ENCODE measurements around the gene ARL9. TPM values are rescaled to one million over a fixed set of nuclear protein-coding genes. Genes with fewer than 3 reads are reported as not detected.
A peak's percentile ranks its signal among the peaks of the same experiment; 100 is the strongest.

ARL9 gene
- total RNA-seq, 2 experiments from 2014 or later, result 0.55 TPM; not detected in 1

DNA sequence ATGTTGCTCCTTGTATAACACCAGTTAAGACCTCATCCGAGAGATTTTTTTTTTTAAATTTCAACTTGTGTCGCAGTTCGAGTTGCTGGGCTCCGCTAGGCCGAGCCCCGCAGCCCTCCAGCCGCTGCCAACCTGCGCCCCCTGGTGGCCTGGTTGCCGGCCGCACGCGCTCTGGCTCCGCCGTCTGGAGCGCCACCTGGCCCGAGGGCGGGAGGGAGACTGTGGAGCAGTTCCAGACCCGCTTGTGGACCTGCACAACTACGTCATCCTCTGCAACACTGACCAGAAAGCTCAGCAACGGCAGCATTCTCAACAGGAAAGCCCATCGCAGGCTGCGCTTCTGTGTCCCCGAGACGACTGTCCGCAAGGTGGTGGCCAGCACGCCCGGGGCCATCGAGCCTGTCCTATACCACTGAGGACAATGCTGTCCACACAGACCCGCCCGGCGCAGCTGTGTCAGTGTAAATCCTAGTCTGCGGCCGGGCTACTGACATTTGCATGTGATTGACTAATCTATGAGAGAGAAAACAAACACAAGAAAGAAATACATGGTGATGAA, 39.1 kb downstream of the ARL9 start:
- DNase-seq, result peak; percentile 87
- CTCF ChIA-PET, result interaction anchor here (0.6 to 2.4 kb wide), 20 partner anchors 9 to 596 kb away, joined by 3 to 15 read pairs (median 5); partner anchors contain the start of genes AASDH, CEP135, PAICS and PPAT
- Mint-ChIP-seq H3K9me3 (ENCODE audit: low read depth) (no peaks in the 10 kb centered on the region), H3K27me3 (peaks cover 17% of the 10 kb centered on the region), H3K36me3 (peaks cover 5% of the 10 kb centered on the region), H3K4me3 (peak overlapping the region; percentile 67), H3K27ac (no peak overlapping the region), H3K4me1 (peaks cover 19% of the 10 kb centered on the region)
- ATAC-seq, result peak; percentile 100

DNA sequence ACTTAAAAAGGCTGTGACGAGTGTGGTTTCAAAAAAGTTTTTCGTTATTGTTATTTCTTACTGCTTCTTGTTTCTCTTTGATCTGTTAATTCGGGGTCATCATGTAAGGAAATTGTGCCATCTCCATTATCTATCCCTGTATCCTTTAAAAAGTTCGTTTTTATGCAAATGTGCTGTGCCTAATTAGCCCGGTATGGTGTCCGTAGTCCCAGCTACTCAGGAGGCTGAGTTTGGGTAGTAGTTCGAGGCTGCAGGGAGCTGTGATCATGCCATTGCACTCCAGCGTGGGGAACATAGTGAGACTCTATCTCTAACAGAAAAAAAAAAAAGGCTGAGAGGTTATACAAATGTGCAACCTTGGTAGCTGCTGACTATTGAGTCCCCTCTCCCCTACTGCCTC, 45.1 kb downstream of the ARL9 start:
- CTCF ChIA-PET, result interaction anchor here (1.7 kb wide), 1 partner anchor 286 kb away, joined by 4 read pairs; no protein-coding TSS in a partner anchor
- Mint-ChIP-seq H3K27ac (no peak overlapping the region), H3K4me1 (peaks cover 7% of the 10 kb centered on the region), H3K4me3 (no peak overlapping the region), H3K36me3 (peaks cover 9% of the 10 kb centered on the region), H3K9me3 (ENCODE audit: low read depth) (peaks cover 7% of the 10 kb centered on the region), H3K27me3 (peaks cover 3% of the 10 kb centered on the region)
- ATAC-seq (no peak), DNase-seq (no peak)

DNA sequence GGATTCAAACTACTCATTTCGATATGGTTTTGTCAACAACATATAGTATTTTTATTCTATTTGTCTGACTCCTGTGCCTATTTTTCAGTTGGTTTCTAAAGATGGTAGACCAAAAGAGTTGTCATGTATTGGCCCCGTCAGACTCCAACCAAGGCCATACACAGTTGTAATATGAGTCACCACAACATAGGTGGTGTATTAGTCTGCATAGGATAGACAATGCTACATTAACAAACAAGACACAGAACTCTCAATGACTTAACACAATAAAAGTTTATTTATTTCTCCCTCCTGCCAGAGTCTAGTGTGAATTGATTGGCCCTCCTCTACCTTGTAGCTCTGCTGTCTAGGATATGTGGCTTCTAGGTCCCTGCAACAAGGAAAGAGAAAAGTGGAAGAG, 45.9 kb downstream of the ARL9 start:
- H3K9me3 Mint-ChIP-seq (ENCODE audit: low read depth), result peaks cover 7% of the 10 kb centered on the region
- DNase-seq (no peak), ATAC-seq (no peak)
- H3K27me3 Mint-ChIP-seq, result peaks cover 9% of the 10 kb centered on the region
- H3K27ac Mint-ChIP-seq, result no peak overlapping the region
- no peak overlapping the region for H3K4me3 Mint-ChIP-seq
- CTCF ChIA-PET, result interaction anchor here (1.7 kb wide), 1 partner anchor 285 kb away, joined by 4 read pairs; no protein-coding TSS in a partner anchor
- peaks cover 9% of the 10 kb centered on the region for H3K36me3 Mint-ChIP-seq
- peaks cover 7% of the 10 kb centered on the region for H3K4me1 Mint-ChIP-seq

DNA sequence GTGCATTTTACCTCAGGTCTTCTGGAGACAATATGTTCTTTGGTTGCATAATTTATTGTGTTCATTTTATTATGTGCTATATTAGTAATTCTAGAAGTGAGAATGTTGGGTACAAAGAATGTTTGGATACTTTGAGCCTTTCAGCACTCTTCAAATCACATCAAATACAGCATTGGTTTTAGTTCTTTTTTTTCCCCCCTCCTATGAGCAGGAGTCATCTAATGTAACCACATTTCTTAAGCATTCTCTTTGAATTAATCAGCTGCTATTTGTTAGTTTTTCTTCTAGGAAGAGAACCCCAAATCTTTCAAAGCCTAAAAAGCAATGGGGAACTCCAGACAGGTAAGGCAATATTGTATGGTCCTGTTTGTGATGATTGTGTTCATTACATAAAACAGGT, 46.7 kb downstream of the ARL9 start:
- DNase-seq (no peak), ATAC-seq (no peak)
- CTCF ChIA-PET, result interaction anchor here (0.6 to 1.3 kb wide), 2 partner anchors 33 to 241 kb away, joined by 3 read pairs; no protein-coding TSS in a partner anchor
- no peak overlapping the region for H3K27ac Mint-ChIP-seq
- H3K27me3 Mint-ChIP-seq, result peaks cover 9% of the 10 kb centered on the region
- no peak overlapping the region for H3K4me3 Mint-ChIP-seq
- peaks cover 7% of the 10 kb centered on the region for H3K9me3 Mint-ChIP-seq (ENCODE audit: low read depth)
- peaks cover 7% of the 10 kb centered on the region for H3K4me1 Mint-ChIP-seq
- peaks cover 9% of the 10 kb centered on the region for H3K36me3 Mint-ChIP-seq

DNA sequence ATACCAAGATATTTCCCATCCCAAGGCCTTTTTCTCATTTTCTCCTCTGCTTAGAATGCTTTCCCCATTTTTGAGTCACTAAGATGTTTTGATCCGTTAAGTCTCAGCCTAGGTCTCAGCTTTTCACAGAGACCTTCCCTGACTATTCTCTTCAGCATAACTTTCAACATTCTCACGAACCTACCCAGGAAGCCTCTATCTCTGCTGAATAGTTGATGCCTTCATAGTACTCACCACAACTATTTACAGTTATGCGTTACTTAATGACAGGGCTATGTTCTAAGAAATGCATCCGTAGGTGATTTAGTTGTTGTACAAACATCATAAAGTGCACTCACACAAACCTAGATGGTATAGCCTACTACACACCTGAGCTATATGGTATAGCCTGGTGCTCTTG, 64.5 kb downstream of the ARL9 start:
- no peak for DNase-seq
- ATAC-seq, result no peak
- Mint-ChIP-seq H3K36me3 (peaks cover 2% of the 10 kb centered on the region), H3K4me3 (no peak overlapping the region), H3K27ac (no peak overlapping the region), H3K4me1 (peaks cover 6% of the 10 kb centered on the region), H3K9me3 (ENCODE audit: low read depth) (peaks cover 2% of the 10 kb centered on the region), H3K27me3 (no peaks in the 10 kb centered on the region)
- CTCF ChIA-PET, result interaction anchor here (0.6 to 1.2 kb wide), 4 partner anchors 31 to 266 kb away, joined by 3 to 5 read pairs (median 4); no protein-coding TSS in a partner anchor

Other genes starting within 250 kb of the ARL9 start
- 10 to 100 TPM in 1 of 2 experiments, 1 to 10 TPM in 1; 9.4 to 11.8 TPM for gene AASDH, start 118.3 kb upstream of the ARL9 start, total RNA-seq
- gene PPAT, start 70.2 kb upstream of the ARL9 start, total RNA-seq, result 10 to 100 TPM; 27.1 to 41.4 TPM
- 100 to 1,000 TPM; 130 to 207 TPM for gene PAICS, start 69.5 kb upstream of the ARL9 start, total RNA-seq
- gene SRP72, start 38.2 kb upstream of the ARL9 start, total RNA-seq, result 100 to 1,000 TPM; 126 to 167 TPM
- gene HOPX, start 175.5 kb downstream of the ARL9 start, total RNA-seq, result 100 to 1,000 TPM; 177 to 208 TPM